GM12801 (cell line): ENCODE measurements around the gene CCL17.

Experiments
- TF ChIP-seq, protein P1 (sequence below): IDR thresholded peaks from one replicate; pipeline ENCODE4 v1.5.1; 2011; ENCODE audit warnings: control low read depth; ENCODE audit not compliant: insufficient read length; ENCODE audit errors: extremely low read depth

The CCL17 gene

DNA sequence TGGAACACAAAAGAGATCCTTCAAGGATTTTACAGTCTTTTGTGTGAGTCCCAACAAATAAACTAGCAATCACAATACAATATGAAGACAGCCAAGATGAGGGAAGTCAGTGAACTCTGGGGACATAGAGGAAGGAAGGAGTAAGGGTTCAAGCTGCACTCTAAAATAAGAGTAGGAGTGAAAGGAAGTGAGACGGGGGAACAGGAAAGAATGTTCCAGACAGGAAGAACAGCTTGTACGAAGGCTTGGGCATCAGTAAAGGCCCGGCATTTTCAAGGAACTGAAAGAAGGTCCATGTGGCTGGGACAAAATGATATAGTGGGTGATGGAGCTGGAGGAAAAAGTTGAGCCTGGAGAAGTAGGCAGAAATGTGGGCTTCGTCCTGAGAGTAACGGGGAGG lies 4.5 kb downstream of the CCL17 start:
- TF ChIP-seq, protein P1, sequence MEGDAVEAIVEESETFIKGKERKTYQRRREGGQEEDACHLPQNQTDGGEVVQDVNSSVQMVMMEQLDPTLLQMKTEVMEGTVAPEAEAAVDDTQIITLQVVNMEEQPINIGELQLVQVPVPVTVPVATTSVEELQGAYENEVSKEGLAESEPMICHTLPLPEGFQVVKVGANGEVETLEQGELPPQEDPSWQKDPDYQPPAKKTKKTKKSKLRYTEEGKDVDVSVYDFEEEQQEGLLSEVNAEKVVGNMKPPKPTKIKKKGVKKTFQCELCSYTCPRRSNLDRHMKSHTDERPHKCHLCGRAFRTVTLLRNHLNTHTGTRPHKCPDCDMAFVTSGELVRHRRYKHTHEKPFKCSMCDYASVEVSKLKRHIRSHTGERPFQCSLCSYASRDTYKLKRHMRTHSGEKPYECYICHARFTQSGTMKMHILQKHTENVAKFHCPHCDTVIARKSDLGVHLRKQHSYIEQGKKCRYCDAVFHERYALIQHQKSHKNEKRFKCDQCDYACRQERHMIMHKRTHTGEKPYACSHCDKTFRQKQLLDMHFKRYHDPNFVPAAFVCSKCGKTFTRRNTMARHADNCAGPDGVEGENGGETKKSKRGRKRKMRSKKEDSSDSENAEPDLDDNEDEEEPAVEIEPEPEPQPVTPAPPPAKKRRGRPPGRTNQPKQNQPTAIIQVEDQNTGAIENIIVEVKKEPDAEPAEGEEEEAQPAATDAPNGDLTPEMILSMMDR, result no peak

DNA sequence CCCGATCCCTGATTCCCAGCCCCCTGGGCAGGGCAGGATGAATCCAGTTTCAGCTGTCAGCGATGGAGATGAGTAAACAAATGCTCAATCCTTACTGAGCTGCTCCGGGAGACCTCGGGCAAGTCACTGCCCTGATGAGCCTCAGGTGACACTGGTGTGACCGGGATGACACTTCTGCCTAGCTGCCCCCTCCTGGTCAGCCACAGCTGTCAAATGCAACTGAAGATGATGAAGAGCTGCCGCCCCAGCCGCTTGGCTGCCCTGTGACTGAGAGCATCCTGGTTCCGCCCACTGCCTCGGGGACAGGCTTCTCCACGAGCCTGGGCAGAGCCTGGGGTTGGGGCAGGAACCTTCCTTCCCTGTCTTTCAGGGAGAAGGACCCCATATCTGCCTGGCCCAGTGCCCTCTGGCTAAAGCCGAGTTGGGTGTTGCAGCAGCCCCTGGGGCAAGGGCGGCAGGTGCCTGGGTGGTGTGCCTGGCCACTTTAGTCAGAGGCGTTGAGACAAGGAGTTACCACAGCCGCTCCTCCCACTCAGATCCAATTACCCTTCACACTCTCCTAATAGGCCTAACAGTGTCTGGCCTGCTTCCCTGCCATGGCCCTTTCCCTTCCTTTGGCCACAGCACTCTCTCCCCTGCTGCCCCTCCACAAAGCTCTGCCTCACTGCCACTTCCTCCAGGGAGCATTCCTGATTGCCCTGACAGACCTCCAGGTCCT lies 5.5 kb downstream of the CCL17 start:
- TF ChIP-seq, protein P1, result no peak

DNA sequence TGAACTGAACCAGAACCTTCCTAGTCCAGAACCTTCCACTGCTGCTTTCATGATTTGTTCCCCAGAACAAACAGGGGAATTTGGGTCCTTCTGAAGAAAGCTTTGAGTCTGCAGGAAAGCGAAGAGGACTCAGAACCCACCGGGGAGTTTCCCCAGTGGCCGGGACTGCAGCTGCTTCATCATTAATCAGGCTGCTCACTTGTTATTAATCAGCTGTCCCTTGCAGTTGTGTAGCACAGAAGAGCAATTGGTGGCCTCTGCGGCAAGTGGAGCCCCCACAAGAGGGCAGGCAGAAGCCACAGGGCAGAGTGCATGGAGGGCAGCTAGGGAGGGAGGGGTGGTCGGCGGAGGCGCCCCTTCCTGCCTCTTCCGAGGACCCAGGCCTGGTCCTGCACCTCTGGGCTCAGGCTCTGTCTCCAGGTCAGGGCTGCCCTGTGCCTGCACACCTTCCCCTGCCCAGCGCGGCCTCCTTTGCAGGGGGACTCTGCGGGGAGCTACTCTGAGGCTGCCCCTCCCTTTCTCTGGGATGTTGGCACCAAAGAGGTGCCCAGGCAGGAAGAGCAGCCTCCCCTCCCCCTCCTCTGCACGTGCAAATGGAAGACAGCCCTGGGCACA lies 6.9 kb downstream of the CCL17 start:
- TF ChIP-seq, protein P1, result no peak

DNA sequence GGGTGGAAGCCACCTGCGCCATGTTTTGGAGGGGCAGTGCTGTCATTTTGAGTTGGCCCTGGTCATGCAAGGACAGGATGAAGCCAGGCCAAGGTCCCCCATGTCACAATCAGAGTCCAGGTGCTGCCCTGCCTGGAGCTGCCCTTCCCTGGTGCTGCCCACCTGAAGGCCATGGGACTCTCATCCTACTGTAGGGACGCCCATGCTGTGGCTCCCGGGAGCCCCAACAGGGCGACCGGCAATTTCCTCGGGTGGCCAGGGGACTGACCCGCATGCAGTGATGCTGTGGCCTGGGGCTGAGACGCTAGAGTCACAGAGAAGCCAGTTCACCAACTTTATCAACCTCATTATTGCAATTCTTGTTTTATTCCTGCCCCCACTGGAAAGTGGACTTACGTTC lies 8.0 kb downstream of the CCL17 start:
- TF ChIP-seq, protein P1, result no peak

DNA sequence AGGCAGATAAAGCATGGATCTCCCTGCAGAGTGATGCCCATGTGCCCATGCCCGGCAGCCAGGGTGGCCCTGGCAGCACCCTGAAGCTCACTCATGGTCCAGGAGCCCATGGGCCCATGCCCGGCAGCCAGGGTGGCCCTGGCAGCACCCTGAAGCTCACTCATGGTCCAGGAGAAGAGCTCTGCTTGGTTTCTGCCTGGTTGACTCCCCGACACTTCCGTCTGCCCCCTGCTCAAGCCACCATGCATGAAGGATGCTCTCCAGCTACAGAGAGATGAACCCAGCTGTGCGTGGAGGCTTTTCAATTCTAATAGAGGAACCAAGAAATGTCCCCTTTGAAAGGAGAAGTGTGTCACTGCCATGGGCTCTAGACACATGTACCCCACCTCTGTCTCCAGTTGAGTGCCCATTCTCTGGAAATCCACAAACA lies 8.7 kb downstream of the CCL17 start:
- TF ChIP-seq, protein P1, result no peak

DNA sequence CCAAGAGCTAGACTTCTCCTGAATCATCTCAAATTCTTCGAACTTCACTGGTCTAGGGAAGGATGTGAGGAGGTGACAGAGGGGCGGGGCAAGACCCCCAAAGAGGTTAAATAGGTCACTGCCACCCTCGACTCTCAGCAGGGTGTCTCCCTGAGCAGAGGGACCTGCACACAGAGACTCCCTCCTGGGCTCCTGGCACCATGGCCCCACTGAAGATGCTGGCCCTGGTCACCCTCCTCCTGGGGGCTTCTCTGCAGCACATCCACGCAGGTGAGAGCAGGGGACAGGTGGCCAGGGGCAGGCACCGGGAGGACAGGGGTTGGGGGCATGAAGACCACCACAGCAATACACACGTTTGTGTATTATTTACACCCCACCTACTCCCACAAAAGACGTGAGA lies 9.2 kb downstream of the CCL17 start:
- TF ChIP-seq, protein P1, result no peak

DNA sequence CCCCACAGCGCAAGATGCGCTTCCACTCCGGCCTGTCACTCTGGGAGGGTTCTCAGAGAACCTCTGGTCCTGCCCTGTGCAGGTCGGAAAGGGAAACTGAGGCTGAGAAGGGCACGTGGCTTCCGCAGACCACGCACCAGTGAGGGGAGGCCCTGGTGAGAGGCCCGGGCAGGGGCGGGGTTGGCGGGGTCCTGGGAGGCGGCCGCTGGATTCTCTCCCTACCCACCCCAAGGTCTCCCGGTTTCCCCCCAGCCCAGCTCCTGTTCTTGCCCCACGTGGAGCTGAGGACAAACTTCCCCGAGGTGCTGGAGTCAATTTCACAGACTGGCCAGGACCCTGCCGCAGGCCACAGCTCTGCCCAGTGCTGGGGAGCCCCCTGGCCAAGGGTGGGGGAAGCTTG lies 11.5 kb downstream of the CCL17 start:
- TF ChIP-seq, protein P1, result no peak
